ENCODE measurements around the gene ACY1. TPM values are rescaled to one million over a fixed set of nuclear protein-coding genes. Genes with fewer than 3 reads are reported as not detected.

The ACY1 gene
- total RNA-seq, 1 experiment from 2014 or later, result 164 TPM

GRCh38 chr3:51935886-51936755 is 47.2 kb upstream of the ACY1 start:
- TF ChIP-seq CTCF (IDR thresholded peaks at IDR 0.05; ENCODE audit: unreplicated experiment), result no peak
- Mint-ChIP-seq H3K36me3 (ENCODE audit: insufficient read depth, unreplicated experiment) (peaks cover 83% of the 10 kb centered on the region), H3K9me3 (ENCODE audit: unreplicated experiment) (no peaks in the 10 kb centered on the region), H3K27ac (ENCODE audit: low read depth, unreplicated experiment) (no peak overlapping the region), H3K4me1 (ENCODE audit: insufficient read depth, unreplicated experiment) (peaks cover 10% of the 10 kb centered on the region), H3K27me3 (ENCODE audit: insufficient read depth, unreplicated experiment) (no peaks in the 10 kb centered on the region), H3K4me3 (ENCODE audit: unreplicated experiment) (no peak overlapping the region)
- CTCF ChIA-PET, result interaction anchor here (0.6 to 1.5 kb wide), 2 partner anchors 11 to 268 kb away, joined by 3 to 4 read pairs; no protein-coding TSS in a partner anchor
- BruUV-seq (replicated peaks), result no TSS peak
- POLR2A ChIA-PET, result no interaction called here
- no peak for DNase-seq (ENCODE audit: unreplicated experiment)
- intact Hi-C loops (cut with micrococcal nuclease), result no loop called here

- BruUV-seq (replicated peaks), result no TSS peak
- peaks cover 10% of the 10 kb centered on the region for H3K4me1 Mint-ChIP-seq (ENCODE audit: insufficient read depth, unreplicated experiment)
- H3K27me3 Mint-ChIP-seq (ENCODE audit: insufficient read depth, unreplicated experiment), result no peaks in the 10 kb centered on the region
- no peak for DNase-seq (ENCODE audit: unreplicated experiment)
- H3K4me3 Mint-ChIP-seq (ENCODE audit: unreplicated experiment), result no peak overlapping the region
- H3K9me3 Mint-ChIP-seq (ENCODE audit: unreplicated experiment), result no peaks in the 10 kb centered on the region
- no peak for TF ChIP-seq CTCF (IDR thresholded peaks at IDR 0.05; ENCODE audit: unreplicated experiment)
- H3K36me3 Mint-ChIP-seq (ENCODE audit: insufficient read depth, unreplicated experiment), result peaks cover 77% of the 10 kb centered on the region
- CTCF ChIA-PET, result no interaction called here
- POLR2A ChIA-PET, result interaction anchor here (0.7 kb wide), 1 partner anchor 20 kb away, joined by 3 read pairs; no protein-coding TSS in a partner anchor
- no peak overlapping the region for H3K27ac Mint-ChIP-seq (ENCODE audit: low read depth, unreplicated experiment)
- intact Hi-C loops (cut with micrococcal nuclease), result no loop called here
Measured at GRCh38 chr3:51937014-51937413, 46.3 kb upstream of the ACY1 start.

GRCh38 chr3:51937611-51938450 is 45.5 kb upstream of the ACY1 start:
- Mint-ChIP-seq H3K4me1 (ENCODE audit: insufficient read depth, unreplicated experiment) (peaks cover 12% of the 10 kb centered on the region), H3K4me3 (ENCODE audit: unreplicated experiment) (no peak overlapping the region), H3K9me3 (ENCODE audit: unreplicated experiment) (no peaks in the 10 kb centered on the region), H3K36me3 (ENCODE audit: insufficient read depth, unreplicated experiment) (peaks cover 70% of the 10 kb centered on the region), H3K27me3 (ENCODE audit: insufficient read depth, unreplicated experiment) (no peaks in the 10 kb centered on the region), H3K27ac (ENCODE audit: low read depth, unreplicated experiment) (peak overlapping the region; percentile 27)
- intact Hi-C loops (cut with micrococcal nuclease), result no loop called here
- ChIA-PET POLR2A (interaction anchor here (0.7 kb wide), 1 partner anchor 21 kb away, joined by 3 read pairs; no protein-coding TSS in a partner anchor), CTCF (interaction anchor here (0.6 kb wide), 1 partner anchor 15 kb away, joined by 3 read pairs; no protein-coding TSS in a partner anchor)
- no TSS peak for BruUV-seq (replicated peaks)
- TF ChIP-seq CTCF (IDR thresholded peaks at IDR 0.05; ENCODE audit: unreplicated experiment), result no peak
- no peak for DNase-seq (ENCODE audit: unreplicated experiment)

Data from MCF 10A (cell line).